COLO829 (cell line): ENCODE measurements around the gene HIVEP1.
"Not testable (repeated sequence)": the region's sequence is repeated elsewhere in the genome, so short reads cannot be mapped to it uniquely, and the experiment has no call there.

Experiments used
- DNase-seq: peaks from one replicate; pipeline ENCODE4 v3.0.0; 2012; ENCODE audit warnings: low spot score

The HIVEP1 gene

DNA sequence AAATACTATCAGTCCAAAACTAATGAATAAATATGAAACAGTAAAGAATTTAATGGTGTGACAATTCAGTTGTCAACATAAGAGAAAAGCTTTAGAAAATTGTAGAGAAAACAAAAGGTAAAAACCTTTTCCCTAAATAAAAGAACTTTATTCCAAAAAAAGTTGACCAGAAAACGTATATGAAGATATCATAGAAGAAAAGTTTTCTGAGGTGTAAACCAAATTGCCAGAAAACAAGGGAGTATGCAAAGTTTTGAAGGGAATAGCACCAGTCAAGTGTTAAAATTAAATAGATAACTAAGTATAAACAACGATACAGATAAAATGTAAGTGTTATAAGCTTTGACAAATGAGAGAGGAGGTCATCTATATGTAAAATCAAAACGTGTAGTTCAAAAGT, 104.9 kb downstream of the HIVEP1 start:
- DNase-seq: no peak

DNA sequence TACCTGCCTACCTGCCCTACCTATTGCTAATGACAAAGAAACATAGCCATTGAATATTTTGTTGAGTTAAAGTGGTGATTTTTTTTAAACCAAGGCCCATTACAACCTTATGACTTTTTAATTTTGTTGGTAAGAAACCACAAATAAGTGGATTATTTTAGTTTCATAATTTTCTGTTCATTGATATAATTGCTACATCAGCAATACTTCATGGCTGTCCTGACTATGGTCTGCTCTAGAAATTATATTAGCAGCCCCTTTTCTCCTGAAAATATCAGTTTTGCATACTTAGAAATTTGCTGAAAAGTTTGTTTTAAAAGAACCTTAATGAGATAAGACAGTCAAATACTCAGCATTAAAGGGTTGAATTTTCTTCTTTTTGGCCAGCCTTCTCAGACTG, 106.5 kb downstream of the HIVEP1 start:
- no peak for DNase-seq

DNA sequence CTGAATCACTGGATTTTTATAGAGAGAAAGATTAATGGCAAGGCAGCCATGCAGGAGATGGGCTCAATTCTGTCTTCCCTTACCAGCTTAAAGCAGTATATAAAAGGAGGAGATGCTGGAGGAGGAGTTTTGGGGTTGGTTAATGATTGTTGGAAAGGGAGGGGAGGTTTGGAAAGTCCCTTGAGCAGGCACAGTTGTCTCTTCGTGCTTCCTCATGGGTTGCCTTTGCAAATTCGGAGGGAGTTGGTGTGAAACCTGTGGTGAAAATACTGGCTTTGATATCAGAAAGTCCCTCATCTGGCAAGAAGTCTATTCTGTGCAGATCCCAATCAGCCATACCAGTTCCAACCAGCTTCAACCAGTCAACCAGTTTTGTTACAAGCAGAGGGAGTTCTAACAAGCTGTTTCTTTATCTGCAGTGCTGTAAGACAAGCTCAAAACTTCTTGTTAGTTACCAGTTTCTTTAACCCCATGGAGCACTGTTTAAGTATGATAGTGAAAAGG, 107.0 kb downstream of the HIVEP1 start:
- DNase-seq: no peak

DNA sequence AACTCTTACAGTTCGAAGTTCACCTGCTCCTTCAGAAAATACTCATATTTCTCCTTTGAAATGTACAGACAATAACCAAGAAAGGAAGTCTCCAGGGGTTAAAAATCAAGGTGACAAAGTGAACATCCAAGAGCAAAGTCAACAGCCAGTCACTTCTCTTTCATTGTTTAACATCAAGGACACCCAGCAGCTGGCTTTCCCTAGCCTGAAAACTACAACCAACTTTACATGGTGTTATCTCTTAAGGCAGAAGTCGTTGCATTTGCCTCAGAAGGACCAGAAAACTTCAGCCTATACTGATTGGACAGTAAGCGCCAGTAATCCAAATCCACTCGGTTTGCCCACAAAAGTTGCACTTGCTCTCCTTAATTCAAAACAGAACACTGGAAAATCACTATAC, 113.3 kb downstream of the HIVEP1 start:
- no peak for DNase-seq

DNA sequence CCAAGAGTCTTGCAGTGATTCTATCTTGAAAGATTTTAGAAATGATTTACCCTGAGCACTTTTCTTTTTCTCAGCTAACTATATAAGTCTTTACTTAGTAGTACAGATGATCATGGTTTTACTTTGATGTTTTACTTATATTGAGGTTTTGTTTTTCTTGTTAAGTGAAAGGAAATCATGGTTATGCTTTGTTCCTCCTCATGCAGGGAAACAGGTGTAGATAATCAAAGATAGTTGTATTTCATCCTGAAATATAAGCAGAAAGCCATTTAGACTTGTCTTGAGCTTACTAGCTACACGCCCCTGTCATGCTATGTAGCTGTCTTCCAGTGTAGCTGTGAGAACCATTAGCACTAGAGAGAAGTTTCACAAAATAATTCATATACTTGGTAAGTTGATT, 113.9 kb downstream of the HIVEP1 start:
- no peak for DNase-seq

DNA sequence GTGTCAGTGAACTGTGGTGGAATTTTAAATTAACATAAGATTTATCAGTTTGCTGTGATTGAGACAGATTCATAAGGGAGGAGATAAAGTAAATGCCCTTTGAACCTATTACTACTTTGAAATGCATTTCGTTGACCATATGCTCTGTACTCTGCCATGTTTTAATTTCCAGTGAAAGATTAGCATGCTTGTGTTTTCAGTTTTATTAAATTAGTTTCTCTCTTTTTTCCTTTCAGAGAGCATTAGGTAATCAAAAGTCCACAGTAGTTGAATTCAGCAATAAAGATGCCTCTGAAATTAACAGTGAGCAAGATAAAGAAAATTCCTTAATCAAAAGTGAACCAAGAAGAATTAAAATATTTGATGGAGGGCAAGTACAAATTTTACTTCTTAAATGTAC, 117.4 kb downstream of the HIVEP1 start:
- DNase-seq: no peak

DNA sequence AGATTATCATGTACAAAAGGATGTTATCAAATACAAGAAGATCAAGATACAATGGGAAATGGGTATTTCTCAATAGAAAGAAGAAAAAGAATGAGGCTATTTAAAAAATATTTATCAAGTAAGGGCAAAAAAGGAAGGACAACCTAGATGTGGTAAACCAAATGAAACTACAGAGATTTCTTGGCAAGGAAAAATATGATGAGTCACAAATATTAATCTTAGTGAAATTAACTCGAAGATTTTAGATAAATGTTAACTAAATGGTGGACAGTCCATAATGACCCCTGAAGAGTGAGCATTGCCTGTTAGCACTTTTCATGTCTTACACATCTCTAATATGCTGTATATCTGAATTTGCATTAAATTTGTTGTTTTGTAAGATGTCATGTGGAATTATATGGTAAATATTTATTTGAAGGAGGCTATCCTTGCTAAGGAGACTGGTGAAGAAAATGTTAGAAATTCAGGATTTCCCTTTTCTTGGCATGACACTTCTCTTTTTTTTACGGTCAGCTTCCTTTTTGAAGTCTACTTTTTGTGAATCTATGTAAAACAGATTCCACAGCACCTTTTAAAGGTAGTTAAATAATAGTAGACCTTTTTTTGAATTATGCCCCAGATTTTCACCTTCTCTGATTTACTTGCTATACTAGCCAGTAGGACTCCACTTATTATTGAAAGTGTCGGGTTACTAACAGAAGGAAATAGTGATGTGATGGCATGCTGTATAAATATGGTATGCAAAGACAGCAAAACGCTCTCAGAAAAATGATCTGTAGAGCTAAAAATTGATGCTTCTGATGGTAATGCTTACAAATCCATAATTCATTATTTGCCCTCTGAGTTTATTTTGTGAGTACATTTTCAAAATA, 120.5 kb downstream of the HIVEP1 start:
- DNase-seq: no peak

DNA sequence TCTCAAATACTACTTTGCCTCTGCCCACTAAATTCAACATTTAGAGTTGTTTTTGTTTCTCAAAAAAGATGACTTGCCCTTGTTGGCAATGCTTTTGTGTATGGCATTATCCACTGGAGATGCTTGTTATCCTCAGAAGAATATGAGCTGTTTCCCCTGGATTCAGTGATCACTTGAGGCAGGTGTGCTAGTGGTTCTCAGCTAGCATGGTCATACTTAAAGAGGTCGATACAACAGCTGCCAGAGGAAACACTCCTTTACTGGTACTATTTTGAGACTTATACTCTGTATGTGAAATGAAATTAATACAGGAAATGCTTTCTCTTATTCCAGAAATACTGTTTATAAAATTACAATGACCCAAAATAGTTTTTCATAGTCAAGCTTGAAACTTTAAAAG, 122.5 kb downstream of the HIVEP1 start:
- DNase-seq: no peak

DNA sequence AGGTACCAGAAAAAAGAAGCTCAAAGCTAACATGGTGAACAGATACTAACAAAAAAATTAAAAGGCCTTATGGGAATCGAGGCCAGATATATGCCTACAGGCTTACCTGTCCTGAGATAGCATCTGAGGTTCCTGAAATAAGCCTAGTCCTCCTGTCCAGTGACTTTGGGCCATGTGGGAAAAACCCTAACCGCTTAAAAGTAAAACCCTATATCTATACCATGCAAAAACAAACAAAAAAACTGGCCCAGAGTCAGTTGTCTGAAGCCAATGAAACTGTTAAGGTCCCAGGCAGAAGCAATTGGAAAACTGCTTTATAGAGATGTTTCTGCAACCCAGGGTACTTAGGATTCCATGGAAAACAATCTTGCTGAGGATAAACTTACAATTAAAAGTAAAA, 122.9 kb downstream of the HIVEP1 start:
- DNase-seq: no peak

DNA sequence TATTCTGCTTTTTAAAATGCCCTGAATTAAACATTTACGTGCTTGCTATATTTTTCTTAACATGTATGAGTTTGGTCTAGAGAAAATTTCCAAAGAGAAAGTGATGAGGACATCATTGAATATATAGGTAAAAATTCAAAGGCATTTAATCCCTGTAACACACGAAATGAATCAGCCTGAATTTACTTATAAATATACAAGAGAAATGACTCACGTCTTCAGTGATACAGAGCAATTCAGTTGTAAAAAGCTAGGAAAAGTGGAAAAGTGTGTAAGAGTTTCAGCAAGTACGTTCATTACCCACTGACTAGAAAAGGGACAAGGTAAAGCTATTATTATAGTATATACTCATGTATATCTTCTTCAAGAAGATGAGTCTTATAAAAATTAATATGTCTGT, 124.8 kb downstream of the HIVEP1 start:
- no peak for DNase-seq

DNA sequence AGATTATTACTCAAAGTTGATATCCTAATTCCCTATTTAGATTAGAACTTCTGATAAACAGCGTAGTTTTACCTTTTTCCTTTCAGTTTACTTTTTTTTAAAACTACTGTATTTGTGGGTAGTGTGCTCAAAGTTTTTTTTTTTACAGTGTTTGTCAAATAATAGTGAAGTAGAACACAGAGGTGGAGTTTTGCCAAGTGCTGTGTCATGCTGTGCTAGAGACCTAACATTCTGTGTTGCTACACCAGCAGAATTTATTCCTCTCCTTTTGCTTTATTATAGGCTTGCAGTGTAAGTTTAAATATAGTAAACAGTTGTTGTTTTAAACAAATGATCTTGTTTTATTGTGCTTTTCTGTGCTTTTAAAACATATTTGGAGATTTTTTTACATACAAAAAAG, 125.4 kb downstream of the HIVEP1 start:
- peak; percentile 21 for DNase-seq

DNA sequence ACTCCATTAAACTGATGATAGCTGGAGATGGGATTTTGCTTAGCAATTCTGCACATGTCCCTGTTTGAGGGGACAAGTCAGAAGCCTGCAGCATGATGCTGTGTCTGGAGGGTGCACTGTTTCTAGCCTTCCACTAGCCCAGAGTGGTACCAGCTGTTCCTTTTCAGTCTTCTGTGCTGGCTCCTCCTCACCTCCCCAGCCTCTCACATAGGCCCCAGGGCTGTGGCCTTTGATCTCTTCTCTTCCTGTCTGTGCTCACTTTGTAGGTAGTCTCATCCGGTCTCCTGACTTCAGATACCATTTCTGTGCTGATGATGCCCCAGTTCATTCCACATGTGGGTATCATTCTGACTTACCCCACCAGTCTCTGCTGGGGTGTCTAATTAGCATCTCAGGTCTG, 126.3 kb downstream of the HIVEP1 start:
- DNase-seq: no peak

DNA sequence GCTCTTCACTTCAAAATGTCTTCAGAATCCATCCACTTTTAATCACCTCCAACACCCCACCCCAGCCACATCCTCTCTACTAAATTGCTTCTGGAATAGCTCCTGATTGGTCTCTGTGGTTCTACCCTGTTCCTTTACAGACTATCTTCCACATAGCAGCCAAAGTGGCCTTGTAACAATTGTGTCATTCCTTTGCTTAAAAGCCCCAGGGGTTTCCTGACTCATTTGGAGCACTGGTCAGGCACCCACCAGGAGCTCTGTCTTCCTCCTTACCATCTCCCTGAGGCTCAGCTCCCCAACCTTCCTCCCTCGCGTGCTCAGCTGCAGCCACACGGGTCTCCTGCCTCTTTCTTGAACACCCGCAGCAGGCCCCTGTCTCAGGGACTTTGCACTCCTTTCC, 126.8 kb downstream of the HIVEP1 start:
- no peak for DNase-seq

DNA sequence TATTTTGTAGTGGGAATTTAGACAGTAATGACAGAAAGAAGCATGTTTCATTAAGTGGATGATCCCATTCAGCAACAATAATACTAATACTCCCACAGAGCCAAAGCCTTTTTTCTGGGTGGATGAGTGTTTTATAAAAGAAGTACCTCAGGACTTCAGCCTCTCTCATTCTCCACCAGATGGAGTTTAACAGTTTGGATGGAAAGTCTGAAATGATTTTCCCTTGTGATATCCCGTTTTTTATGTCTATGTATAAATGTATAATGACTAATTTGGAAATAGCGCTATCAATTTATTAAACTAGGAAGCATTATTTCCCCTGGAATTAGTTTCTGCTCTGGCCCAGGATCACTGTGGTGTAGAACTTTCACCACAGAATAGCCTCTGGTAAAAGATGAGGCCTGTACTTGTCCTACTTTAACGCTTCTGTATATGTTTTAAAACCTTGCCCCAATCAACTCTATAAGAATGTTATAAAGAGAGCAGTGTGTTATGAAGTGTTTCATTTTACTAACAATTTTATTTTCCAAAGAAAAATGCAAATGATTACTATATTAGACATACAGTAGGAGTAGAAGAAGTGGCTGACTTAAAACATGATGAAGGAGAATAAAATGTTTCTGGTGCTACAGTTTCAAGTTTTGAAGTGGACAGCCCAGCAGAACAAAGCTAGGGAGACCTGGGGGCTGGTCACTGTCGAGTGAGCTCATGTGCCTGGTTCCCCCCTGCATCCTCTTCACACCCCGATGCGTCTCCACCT, 135.6 kb downstream of the HIVEP1 start:
- no peak for DNase-seq

DNA sequence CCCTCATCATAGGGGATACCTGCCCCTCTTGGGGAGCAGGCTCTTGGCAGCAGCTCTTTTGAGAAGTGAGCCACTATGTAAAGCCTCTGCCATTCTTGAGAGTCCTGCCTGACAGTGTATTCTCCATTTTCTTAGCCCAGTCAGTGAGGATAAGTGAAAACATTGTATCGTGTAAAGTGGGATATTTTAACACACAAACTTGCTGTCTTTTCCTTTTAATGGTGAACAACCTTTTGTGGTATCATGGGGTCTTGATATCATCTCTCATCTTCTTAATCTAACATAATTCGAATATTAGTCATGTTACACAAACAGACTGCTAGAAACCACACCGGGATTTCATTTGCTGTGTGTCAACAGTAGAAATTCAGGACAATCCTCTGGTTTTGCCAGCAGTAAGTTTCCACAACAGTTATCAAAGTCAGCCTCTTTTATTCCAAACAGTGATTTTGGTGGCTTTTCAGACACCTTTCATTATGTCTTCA, 136.2 kb downstream of the HIVEP1 start:
- no peak for DNase-seq

DNA sequence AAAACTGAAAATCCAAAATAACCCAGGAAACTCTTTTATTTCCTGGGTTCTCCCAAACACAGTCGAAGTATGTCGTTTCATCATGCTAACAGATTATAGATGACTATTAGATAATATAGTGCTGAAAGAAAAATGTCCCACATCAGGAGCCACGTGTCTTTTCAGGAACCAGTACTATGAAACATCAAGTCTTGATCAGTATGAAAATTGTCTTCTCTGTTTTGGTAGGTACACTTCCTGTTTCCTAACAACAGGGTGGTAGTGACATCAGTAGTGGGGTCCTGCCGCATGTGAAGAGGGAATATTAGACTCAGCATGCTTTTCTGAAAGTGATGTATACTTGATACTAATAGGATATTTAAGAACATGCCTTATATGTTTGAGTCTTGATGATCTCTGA, 136.7 kb downstream of the HIVEP1 start:
- no peak for DNase-seq

DNA sequence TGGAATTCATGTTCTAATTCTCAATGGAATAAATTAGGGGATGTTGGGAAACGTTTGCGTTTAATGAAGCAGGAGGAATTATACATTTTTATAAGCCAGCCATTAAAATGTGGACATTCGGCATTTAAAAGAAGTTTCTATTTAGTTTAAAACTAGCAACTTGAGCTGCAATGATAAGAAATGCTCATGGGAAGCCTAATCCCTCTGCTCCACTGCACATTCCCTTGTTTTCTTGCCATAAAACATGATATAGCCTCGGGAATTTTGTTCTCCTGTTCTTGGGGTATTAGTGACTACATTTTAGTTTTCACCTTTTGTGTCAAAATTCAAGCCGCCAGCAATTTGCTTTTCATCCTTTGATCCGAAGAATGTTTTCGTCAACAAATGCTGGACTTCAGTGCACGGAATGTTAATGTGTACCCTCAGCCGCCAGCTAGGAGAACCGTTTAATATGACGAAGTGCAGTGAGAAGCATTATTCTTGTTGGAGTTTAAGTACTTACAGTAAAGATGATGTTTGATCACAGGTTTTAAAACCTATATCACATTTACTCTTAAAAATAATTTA, 137.9 kb downstream of the HIVEP1 start:
- DNase-seq: no peak

DNA sequence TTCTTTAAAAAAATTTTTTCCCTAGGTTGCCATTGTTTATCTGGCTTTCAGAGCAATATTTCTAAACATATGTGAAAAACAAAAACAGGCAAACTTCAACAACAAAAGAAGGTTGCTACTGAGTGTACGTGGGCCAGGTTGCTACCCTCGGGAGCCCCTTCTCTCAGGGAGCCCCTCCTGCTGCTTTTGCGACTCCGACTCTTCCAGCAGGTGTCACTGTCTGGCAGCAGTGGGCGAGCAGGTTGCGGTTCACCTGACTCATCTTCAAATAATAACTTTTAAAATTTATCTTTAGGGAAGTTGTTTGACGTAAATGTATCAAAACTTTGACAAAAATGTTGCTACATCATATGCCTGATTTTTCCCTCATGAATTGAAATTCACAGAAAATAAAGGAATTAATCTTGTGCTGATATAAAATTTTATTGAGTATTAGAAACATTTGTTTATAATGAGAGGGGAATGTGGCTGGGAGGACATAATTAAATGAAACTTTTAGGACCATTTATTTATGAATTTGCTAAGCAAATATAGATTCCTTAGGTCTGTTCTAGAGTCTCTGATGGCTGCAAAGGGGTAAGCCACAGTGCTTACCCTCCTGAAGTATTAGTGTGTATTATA, 138.8 kb downstream of the HIVEP1 start:
- DNase-seq: no peak

DNA sequence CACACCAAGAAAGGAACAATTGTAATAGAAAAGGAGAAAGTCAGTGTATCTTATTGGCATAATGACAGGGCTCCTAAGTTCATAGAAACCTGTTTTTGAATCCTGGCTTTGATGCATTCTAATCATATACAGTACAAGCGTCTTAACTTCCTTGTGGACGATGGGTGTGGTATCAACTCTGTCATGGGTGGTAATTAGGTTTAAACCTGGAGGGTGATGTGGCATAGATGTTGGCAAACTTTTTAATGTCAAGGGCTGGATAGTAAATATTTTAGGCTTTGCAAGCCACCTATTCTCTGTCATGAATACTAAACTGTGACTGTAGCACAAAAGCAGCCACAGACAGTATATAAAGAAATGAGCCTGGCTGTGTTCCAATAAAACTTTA, 139.3 kb downstream of the HIVEP1 start:
- no peak for DNase-seq

DNA sequence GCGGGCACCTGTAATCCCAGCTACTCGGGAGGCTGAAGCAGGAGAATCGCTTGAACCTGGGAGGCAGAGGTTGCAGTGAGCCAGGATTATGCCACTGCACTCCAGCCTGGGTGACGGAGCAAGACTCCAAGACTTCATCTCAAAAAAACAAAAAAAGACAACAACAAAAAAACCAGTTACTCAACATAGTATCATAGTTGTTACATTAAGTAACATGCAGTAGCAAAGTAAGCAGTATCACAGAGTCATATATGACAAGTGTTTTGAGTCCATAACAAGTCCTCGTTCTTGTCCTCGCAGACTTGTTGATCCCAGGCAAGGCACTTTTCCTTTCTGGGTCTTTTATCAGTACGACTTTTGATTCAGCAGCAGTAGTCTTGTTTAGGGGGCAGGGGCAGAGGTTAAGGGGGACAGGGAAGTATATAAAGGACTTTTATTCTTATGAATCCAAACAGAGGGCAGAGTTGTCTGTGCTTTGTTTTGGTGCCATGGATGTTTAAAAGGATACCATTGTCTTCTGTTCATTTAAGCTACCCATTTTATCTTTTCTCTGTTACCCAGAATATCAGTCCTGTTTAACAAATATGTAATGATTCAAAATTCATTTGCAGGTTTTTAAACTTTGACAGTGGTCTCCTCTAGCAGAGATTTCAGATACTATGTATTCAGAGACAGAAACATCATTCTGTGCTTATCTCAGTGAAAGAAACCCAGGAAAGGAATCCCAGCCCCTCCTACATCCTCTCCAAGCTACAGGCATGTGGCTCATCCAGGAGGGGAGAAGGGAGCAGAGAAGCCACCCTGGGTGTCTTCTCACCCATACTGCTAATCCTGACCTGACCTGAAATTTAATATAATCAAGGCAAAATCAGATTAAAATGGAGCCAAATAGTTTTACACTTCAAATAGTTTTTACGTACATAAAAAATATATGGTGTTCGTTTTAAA, 140.2 kb downstream of the HIVEP1 start:
- peak; percentile 22 for DNase-seq

DNA sequence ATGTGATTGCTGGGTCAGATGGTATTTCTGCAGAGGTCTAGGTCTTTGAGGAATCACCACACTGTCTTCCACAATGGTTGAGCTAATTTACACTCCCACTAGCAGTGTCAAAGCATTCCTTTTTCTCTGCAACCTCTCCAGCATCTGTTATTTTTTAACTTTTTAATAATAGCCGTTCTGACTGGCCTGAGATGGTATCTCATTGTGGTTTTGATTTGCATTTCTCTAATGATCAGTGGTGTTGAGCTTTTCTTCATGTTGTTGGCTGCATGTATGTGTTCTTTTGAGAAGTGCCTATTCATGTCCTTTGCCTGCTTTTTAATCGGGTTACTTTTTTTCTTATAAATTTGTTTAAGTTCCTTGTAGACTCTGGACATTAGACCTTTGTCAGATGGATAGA, 143.7 kb downstream of the HIVEP1 start:
- DNase-seq: not testable (repeated sequence)
